ENCODE data around the gene SLC22A5.

SLC22A5 gene

DNA sequence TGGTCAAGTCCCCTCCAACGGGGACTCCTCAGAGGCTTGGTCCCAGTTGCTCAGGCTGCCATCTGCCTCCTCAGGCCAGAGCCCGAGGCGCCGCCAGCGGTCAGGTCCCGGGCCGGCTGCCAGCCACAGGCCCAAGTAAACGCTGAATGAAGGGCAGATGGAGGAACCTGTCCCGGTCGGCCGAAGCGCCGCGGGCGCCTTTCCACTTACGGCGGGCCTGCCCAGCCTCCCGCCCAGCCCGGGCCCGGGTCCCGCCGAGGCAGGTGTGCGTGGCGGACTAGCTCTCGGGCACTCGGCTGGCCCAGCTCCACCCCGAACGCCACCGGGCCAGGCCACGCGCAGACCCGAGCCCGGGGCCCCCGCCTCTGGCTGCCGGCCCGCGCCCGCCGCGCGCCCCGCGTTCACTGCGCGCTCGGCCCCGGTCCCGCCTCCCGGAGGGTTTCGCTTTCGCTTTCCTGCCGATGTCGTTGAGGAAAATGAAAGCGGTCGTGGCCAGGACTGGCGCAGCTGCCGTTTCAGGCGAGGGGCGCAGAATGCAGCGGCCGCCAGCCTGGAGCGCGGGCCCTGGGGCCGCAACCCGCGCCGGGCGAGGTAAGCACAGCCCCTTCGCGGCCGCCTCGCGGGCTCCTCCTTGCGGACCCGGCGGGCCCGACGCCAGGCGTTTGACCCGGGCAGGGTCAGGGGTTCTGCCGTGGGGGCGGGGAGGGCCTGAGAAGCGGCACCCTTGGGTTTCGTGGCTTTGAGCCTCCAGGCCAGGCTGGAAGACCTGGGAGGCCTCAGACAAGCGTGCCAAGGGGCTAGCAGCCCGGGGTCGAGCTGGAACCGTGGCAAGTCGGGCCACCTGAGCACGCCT, 41.2 kb downstream of the SLC22A5 start (continued):
- no peak for TF ChIP-seq ZNF175 (tag by site-specific recombination; IDR thresholded peaks at IDR 0.05)
- no peak for TF ChIP-seq ZNF24 (tag by site-specific recombination; IDR thresholded peaks at IDR 0.05)
- TF ChIP-seq, protein P1, sequence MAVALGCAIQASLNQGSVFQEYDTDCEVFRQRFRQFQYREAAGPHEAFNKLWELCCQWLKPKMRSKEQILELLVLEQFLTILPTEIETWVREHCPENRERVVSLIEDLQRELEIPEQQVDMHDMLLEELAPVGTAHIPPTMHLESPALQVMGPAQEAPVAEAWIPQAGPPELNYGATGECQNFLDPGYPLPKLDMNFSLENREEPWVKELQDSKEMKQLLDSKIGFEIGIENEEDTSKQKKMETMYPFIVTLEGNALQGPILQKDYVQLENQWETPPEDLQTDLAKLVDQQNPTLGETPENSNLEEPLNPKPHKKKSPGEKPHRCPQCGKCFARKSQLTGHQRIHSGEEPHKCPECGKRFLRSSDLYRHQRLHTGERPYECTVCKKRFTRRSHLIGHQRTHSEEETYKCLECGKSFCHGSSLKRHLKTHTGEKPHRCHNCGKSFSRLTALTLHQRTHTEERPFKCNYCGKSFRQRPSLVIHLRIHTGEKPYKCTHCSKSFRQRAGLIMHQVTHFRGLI (tag by site-specific recombination; IDR thresholded peaks at IDR 0.05): no peak

DNA sequence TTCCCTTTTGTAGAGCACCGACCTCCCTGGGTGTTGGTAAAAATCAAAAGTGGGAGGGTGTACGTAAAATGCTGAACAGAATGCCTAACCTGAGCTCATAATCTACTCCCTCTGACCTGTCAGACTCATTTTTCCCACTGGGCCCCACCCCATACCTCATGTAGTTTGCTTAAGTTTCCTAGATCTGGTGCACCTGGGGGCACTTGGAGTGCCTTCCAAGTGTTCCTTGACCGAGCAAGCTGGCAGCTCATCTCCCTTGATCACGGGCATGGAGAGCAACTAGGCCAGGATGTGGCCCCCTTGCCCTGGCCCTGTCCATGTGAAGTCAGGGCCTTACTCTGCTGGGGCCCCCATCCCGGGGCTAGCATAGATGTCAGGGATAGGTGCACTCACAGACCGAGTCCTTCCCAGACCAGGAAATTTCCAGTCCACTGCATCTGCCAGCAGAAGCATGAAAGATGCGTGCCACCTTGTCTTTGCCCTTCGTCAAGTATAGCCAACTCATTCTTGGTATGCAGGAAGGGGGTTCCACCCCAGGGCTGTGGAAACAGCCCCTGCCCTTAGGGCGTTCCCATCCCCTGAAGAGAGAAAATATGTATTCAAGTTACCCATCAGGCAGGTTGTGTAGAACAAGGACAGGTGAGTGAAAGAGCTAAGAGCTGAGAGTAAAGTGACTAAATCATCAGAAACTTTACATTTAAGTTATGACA, 41.9 kb downstream of the SLC22A5 start:
- ChIA-PET CTCF (interaction anchor here (0.8 to 3.5 kb wide), 12 partner anchors 9 to 231 kb away, joined by 3 to 28 read pairs (median 4); partner anchors contain the start of gene P4HA2), POLR2A (interaction anchor here (0.8 to 2.0 kb wide), 4 partner anchors 79 to 184 kb away, joined by 3 to 11 read pairs (median 5); partner anchors contain the start of genes IRF1, P4HA2 and SLC22A4)
- H3K36me3 ChIP-seq (ENCODE audit: control insufficient read depth in 2 of 2, insufficient read depth in 1 of 2, low read length in 2 of 2): no peaks in the 10 kb centered on the region
- peak overlapping the region; percentile 54 for H3K4me3 ChIP-seq (ENCODE audit: low read depth, low read length)
- H3K9me3 ChIP-seq (ENCODE audit: control insufficient read depth, insufficient read depth, low read depth, low read length): no peaks in the 10 kb centered on the region
- H3K27ac ChIP-seq (ENCODE audit: extremely low read depth, low read depth, low read length): peak overlapping the region; percentile 93
- peaks cover 4% of the 10 kb centered on the region; the same call in 1 of the 2 replicates for H3K4me1 ChIP-seq (ENCODE audit: control insufficient read depth, insufficient read depth, low read length)
- TF ChIP-seq ZBTB48 (tag by site-specific recombination; IDR thresholded peaks at IDR 0.05) (peak; percentile 10), ZNF132 (tag by site-specific recombination; IDR thresholded peaks at IDR 0.05; ENCODE audit: borderline replicate concordance) (no peak), ZNF133 (tag by site-specific recombination; IDR thresholded peaks at IDR 0.05) (no peak), ZFP69B (tag by site-specific recombination; IDR thresholded peaks at IDR 0.05) (peak; percentile 77; the same call in 1 of the 2 replicates), TSHZ1 (tag by site-specific recombination; IDR thresholded peaks at IDR 0.05; ENCODE audit: borderline replicate concordance) (no peak), ZNF140 (tag by site-specific recombination; IDR thresholded peaks at IDR 0.05) (no peak), ZNF670 (tag by site-specific recombination; IDR thresholded peaks at IDR 0.05; ENCODE audit: low read depth) (no peak), ZNF2 (tag by site-specific recombination; IDR thresholded peaks at IDR 0.05) (no peak), ZBTB21 (tag by site-specific recombination; IDR thresholded peaks at IDR 0.05) (no peak), ZNF280D (tag by site-specific recombination; IDR thresholded peaks at IDR 0.05) (no peak), ZBTB17 (tag by site-specific recombination; IDR thresholded peaks at IDR 0.05) (peak; percentile 58), ZIC2 (tag by site-specific recombination; IDR thresholded peaks at IDR 0.05) (no peak), WT1 (tag by site-specific recombination; IDR thresholded peaks at IDR 0.05) (no peak), ZNF335 (tag by site-specific recombination; conservative IDR thresholded peaks at IDR 0.05) (peak; percentile 14; the same call in 1 of the 2 replicates), ZNF704 (tag by site-specific recombination; IDR thresholded peaks at IDR 0.05) (no peak), SCRT1 (tag by site-specific recombination; IDR thresholded peaks at IDR 0.05; ENCODE audit: borderline replicate concordance) (no peak), REPIN1 (tag by site-specific recombination; IDR thresholded peaks at IDR 0.05; ENCODE audit: low read depth) (no peak), ZBTB20 (tag by site-specific recombination; IDR thresholded peaks at IDR 0.05) (peak; percentile 66), ZBTB6 (tag by site-specific recombination; IDR thresholded peaks at IDR 0.05) (no peak)

All from HEK293 (cell line).